OCI-LY3 (cell line): ENCODE results near the gene HOTAIR.
A peak's percentile ranks its signal among the peaks of the same experiment; 100 is the strongest.

Experiments used
- H2AFZ ChIP-seq: fragments of 200-600, 300-600 bp; shearing (Covaris generic); 2 replicates; pipeline ENCODE4 v1.6.0; 2014; ENCODE audit warnings: antibody characterized with exemption, low read depth, low read length
- H3K27ac ChIP-seq: fragments of 200-600, 300-600 bp; sonication (generic); 2 replicates; pipeline ENCODE4 v1.5.1; 2014; ENCODE audit warnings: mild to moderate bottlenecking, low read length, moderate library complexity, mixed read lengths
- H3K27me3 ChIP-seq: fragments of 200-600, 300-600 bp; sonication (generic); 2 replicates; pipeline ENCODE4 v1.6.1; 2014; ENCODE audit warnings: low read depth, low read length, mixed read lengths
- H3K36me3 ChIP-seq: fragments of 200-600, 300-600 bp; sonication (generic); replicated peaks from 2 replicates; pipeline ENCODE3; 2014; ENCODE audit warnings: low read depth, low read length, mixed read lengths
- H3K4me1 ChIP-seq: fragments of 300-600, 200-600 bp; sonication (generic); 2 replicates; pipeline ENCODE4 v1.6.1; 2014; ENCODE audit warnings: low read length, mixed read lengths
- H3K4me2 ChIP-seq: fragments of 200-600, 300-600 bp; sonication (generic); 2 replicates; pipeline ENCODE4 v1.6.1; 2014; ENCODE audit warnings: low read length, mixed read lengths
- H3K4me3 ChIP-seq: fragments of 300-600, 200-600 bp; sonication (generic); 2 replicates; pipeline ENCODE4 v1.5.1; 2014; ENCODE audit warnings: antibody characterized with exemption, mild to moderate bottlenecking, low read length, moderate library complexity
- H3K79me2 ChIP-seq: fragments of 300-600, 200-600 bp; shearing (Covaris generic); 2 replicates; pipeline ENCODE4 v1.6.1; 2014; ENCODE audit warnings: mild to moderate bottlenecking, low read length, mixed read lengths
- H3K9ac ChIP-seq: fragments of 300-600, 200-600 bp; shearing (Covaris generic); 2 replicates; pipeline ENCODE4 v1.6.0; 2014; ENCODE audit warnings: mild to moderate bottlenecking, low read length, moderate library complexity
- H3K9me3 ChIP-seq: fragments of 200-600, 300-600 bp; shearing (Covaris generic); 2 replicates; pipeline ENCODE4 v1.6.1; 2014; ENCODE audit warnings: low read length, mixed read lengths; ENCODE audit not compliant: insufficient read depth
- H4K20me1 ChIP-seq: fragments of 200-600, 300-600 bp; sonication (generic); 2 replicates; pipeline ENCODE4 v1.6.1; 2016; ENCODE audit warnings: low read length, mixed read lengths; ENCODE audit not compliant: insufficient read depth
- CTCF ChIP-seq: fragments of 200-600, 300-600 bp; sonication (generic); IDR thresholded peaks from 2 replicates; pipeline ENCODE4 v1.5.1; 2014; ENCODE audit warnings: antibody characterized with exemption, low read length, low read depth
- EZH2phosphoT487 ChIP-seq: fragments of 200-600 bp; shearing (Covaris generic); IDR thresholded peaks from 2 replicates; pipeline ENCODE4 v1.6.1; 2018; ENCODE audit warnings: antibody characterized with exemption, mixed run types, low read depth

Gene HOTAIR

GRCh38 chr12:53977596-53978445, 3.1 kb upstream of the HOTAIR start:
- Histone ChIP-seq H3K27ac (no peak overlapping the region), H3K9ac (no peak overlapping the region), H4K20me1 (no peaks in the 10 kb centered on the region), H3K36me3 (no peaks in the 10 kb centered on the region), H3K4me2 (peak overlapping the region; percentile 47), H3K9me3 (no peaks in the 10 kb centered on the region), H3K4me3 (no peak overlapping the region), H3K79me2 (no peaks in the 10 kb centered on the region), H2AFZ (no peak overlapping the region), H3K27me3 (0 out of 2 replicates have a peak, but pooled peaks cover 5% of the 10 kb centered on the region), H3K4me1 (peaks cover 32% of the 10 kb centered on the region)
- TF ChIP-seq CTCF = no peak

- Histone ChIP-seq H4K20me1 (no peaks in the 10 kb centered on the region), H3K27me3 (0 out of 2 replicates have a peak, but pooled peaks cover 5% of the 10 kb centered on the region), H3K79me2 (no peaks in the 10 kb centered on the region), H3K4me2 (no peak overlapping the region), H3K4me1 (peaks cover 30% of the 10 kb centered on the region), H3K9me3 (no peaks in the 10 kb centered on the region), H3K27ac (no peak overlapping the region), H3K36me3 (no peaks in the 10 kb centered on the region), H3K9ac (no peak overlapping the region), H2AFZ (no peak overlapping the region), H3K4me3 (no peak overlapping the region)
- no peak for TF ChIP-seq CTCF
- TF ChIP-seq EZH2phosphoT487 = no peak
Measured at GRCh38 chr12:53976823-53977595, 2.3 kb upstream of the HOTAIR start.

- H3K27ac ChIP-seq = no peak overlapping the region
- no peak overlapping the region for H3K4me3 ChIP-seq
- H4K20me1 ChIP-seq = no peaks in the 10 kb centered on the region
- H3K79me2 ChIP-seq = no peaks in the 10 kb centered on the region
- no peaks in the 10 kb centered on the region for H3K36me3 ChIP-seq
- H3K9ac ChIP-seq = no peak overlapping the region
- peaks cover 23% of the 10 kb centered on the region for H3K4me1 ChIP-seq
- H2AFZ ChIP-seq = no peak overlapping the region
- TF ChIP-seq CTCF (no peak), EZH2phosphoT487 (no peak)
- 0 out of 2 replicates have a peak, but pooled peaks cover 5% of the 10 kb centered on the region for H3K27me3 ChIP-seq
- no peaks in the 10 kb centered on the region for H3K9me3 ChIP-seq
- H3K4me2 ChIP-seq = no peak overlapping the region
Measured at GRCh38 chr12:53976172-53976822, 1.5 kb upstream of the HOTAIR start.
